AG20443 (cell line): ENCODE data around the gene IRS1.

Source experiments
- DNase-seq: peaks from one replicate; pipeline ENCODE4 v3.0.0; 2012; ENCODE audit warnings: low spot score, mixed read lengths

The IRS1 gene

GRCh38 chr2:226758921-226759640, 40.5 kb downstream of the IRS1 start:
- peak; percentile 56 for DNase-seq

DNA sequence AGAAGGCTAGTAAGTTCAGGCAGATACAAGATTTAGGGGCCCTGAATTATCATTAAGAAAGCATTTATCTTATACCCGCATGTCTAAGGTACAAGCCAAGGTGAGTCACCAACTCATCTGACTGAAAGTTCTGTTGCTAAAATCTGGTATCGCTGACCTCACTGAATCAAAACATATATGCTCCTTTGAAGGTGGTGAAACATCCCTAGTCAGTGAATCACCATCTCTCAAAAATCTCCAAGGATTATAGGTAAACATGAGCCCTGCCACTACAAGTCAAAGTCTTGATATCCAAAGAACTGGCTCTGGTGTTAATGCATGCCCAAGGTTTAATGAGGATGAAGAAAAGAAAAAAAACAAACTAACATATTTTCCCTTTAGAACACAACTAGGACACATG, 43.5 kb downstream of the IRS1 start:
- DNase-seq: no peak

GRCh38 chr2:226755631-226756030, 44.0 kb downstream of the IRS1 start:
- DNase-seq: no peak

GRCh38 chr2:226754821-226755604, 44.6 kb downstream of the IRS1 start:
- no peak for DNase-seq

- DNase-seq: no peak
Observed at GRCh38 chr2:226752887-226753286, 46.7 kb downstream of the IRS1 start.

DNA sequence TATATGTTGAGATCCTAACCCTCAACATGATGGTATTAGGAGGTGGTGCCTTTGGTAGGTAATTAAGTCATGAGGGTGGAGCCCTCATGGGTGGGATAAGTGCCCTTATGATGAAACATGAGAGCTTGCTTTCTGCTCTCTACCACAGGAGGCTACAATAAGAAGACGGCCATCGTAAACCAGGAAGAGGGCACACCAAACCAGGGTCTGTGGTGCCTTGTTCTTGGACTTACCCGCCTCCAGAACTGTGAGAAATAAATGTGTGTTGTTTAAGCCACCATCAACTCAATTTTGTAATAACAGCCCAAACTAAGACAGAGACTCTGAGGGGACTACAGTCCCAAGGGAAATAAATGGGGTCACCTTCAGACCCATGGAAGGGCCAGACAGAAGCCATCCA, 52.3 kb downstream of the IRS1 start:
- DNase-seq: no peak

DNA sequence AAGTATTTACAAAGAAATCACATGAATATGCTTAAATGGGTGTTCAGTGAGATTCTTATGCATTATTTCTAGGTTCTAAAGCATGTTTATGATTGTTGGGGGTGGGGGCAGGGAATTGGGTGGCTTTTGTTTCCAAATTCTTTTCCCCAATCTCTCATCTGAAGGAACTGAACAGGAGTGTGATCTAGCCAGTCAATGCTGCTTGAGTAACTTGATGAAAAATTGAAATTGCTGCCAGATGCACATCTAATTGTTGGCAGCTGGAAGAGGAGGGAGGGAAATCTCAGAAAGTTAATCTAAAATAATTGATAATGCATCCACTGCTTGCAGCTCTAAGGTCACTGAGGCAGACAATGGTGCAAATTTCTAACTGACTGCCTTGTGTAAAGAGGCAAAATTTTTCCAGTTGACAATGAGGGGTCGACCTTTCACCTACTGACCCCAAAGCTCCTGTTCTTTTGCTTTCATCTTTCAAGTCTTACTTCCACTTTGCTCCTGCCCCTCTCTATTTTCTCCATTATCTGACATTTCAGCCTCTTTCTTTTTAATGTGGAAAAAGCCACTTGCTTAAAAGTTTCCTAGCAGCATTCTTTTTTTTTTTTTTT, 53.3 kb downstream of the IRS1 start:
- DNase-seq: no peak

- no peak for DNase-seq
Observed at GRCh38 chr2:226743915-226744314, 55.7 kb downstream of the IRS1 start.

GRCh38 chr2:226742347-226742746, 57.3 kb downstream of the IRS1 start:
- no peak for DNase-seq

GRCh38 chr2:226740039-226740648, 59.5 kb downstream of the IRS1 start:
- no peak for DNase-seq

GRCh38 chr2:226739545-226740030, 60.0 kb downstream of the IRS1 start:
- no peak for DNase-seq

DNA sequence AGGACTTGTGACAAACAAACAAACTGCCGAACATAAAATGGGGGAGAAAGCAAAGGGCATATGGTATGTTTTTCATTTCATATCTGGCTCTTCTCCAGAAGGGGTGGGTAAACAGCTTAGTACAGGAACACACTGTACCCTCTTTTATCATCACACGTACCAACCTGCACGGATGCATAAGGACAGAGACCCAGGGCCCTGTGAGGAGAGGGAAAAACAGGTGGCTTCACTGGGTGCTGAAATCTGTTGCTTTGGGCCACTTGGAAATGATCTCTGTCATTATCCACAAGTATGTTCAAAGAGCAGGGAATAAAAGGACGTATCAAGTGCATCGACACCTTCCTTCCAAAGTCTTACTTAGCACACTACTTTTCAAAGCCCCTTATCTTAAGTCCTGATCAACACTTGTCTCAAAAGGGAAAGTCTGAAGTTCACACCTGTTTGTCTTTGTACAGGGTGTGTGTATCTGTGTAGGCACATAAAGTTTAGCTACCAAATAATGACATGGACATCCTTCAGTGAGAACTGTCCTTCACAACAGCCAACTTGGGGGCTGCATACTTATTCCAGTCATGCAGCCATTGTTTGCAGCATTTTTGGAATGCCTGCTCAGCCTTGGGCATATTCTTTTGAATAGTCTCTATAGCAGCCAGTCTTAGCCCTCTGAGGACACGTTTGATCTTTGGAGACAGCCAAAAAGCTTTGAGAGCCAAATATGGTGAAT, 60.6 kb downstream of the IRS1 start:
- DNase-seq: no peak

- no peak for DNase-seq
Observed at GRCh38 chr2:226738191-226738820, 61.3 kb downstream of the IRS1 start.

DNA sequence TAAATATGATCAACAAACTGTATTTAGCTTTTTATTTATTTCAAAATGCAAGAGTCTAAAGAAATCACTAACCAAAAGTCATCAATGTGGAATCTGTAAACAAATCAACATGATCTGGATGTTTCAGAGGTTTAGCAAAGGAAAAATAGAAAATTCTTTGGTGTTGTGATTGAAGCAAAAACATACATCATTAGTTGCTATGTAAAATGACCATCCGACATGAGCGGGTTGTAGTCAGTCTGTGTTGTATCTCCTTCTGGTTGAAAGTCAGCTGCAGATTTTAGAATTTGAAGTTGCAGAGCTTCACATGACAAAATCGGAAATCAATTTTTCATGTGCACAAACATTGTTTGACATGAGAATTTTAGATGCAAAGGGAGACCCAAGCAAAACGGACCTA, 63.2 kb downstream of the IRS1 start:
- DNase-seq: no peak

DNA sequence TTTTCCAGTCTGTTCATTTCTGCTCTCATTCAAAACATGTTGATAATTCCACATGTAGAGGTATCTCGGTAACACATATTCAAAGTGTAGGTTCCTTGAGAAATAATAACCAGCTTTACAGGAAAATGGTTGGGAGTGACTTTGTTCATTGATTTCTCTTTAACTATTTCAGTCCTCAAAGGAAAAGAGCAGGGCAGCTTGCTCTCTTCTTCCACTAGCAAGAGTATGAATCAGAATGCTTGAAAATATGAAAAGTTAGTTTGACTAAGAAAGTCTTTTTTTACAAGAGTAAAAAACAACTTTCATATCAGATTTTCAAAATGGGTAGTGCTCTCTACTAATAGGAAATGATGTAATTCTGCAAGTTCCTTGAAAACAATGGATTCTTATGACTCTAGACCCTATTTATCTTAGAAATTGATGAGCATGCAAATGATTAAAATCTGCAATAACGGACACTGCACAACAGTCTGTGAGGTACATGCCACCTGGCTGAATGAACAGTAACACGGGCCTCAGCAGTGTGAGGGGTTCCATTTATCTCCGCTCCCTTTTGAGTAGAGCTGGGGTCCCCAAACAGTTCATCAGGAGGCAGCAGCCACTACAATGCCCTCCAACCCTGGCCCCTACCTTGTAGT, 65.6 kb downstream of the IRS1 start:
- no peak for DNase-seq

DNA sequence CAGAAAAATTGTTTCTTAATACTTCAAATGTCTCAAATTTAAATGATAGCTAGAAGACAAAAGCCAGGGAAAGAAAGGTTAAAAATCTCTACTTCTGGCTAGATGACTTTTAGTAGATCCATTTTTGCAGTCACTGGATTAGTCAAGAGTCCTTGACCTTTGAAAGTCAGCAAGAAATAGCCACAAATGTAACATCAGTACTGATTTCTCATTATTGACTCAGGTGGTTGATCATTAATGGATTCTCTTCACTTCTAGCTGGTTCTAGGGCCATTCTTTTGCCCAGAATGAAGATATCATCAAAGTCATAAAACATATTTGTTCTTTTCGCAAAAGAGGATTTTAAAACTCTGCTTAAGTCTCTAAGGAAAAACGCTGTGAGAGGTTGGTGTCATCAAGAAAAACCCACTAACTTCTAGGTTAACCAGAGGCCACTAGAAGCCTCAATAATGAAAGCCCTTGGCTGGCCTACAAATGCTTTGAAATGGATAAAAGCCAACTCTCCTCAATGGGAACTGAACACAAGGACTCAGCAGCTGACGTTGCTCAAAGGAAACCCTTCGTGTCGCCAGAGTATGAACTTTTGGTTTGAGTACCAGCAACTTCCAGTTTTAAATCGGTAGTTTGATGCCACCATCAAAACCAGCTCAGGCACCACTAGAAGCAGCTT, 66.3 kb downstream of the IRS1 start:
- no peak for DNase-seq

GRCh38 chr2:226732478-226733188, 67.0 kb downstream of the IRS1 start:
- DNase-seq: no peak

DNA sequence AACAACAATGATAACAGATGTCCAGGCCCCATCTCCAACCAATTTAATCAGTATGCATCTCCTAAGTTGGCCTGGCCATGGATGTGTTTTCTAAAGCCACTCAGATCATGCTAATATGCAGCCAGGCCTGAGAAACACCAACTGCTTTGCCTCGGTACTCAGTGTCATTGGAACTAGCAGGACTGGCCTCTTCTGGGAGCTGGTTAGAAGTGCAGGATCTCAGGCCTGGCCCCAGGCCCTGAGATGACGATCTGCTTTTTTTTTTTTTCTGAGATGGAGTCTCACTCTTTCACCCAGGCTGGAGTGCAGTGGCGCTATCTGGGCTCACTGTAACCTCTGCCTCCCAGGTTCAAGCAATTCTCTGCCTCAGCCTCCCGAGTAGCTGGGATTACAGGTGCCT, 69.1 kb downstream of the IRS1 start:
- peak; percentile 43 for DNase-seq

- DNase-seq: no peak
Observed at GRCh38 chr2:226728996-226729395, 70.6 kb downstream of the IRS1 start.

DNA sequence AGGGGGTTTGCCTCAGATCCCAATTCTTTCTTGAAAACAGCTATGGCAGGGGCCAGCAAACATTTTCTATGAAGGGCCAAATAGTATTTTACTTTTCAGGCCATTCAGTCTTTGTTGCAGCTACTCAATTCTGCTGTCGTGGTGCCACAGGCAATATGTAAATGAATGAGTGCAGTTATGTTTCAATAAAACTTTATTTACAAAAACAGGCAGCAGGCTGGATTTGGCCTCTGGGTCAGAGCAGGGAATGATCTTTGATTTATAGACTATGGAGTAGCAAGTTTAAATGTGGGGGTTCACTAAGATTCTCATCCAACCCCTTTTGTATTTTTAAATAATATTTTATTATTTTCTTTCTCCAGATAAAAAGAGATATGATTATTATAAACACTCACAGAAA, 72.4 kb downstream of the IRS1 start:
- no peak for DNase-seq
